Suprapubic skin (tissue), 4 donors: ENCODE measurements around the gene AMBRA1.

Experiments used
- CTCF ChIP-seq, 2 donors: fragments of 200-600 bp in 1 of 2; fragments of 450-650 bp in 1 of 2; sonication (generic) in 1 of 2; IDR thresholded peaks; one replicate each; pipeline ENCODE4 v1.5.1; 2016 to 2019; ENCODE audit warnings: antibody characterized with exemption in 2 of 2, mild to moderate bottlenecking in 1 of 2, moderate library complexity in 1 of 2
- EP300 ChIP-seq: sonication (generic); formaldehyde crosslinking; IDR thresholded peaks from one replicate; pipeline ENCODE4 v1.6.1; 2017; ENCODE audit warnings: antibody characterized with exemption
- POLR2AphosphoS5 ChIP-seq, 3 donors: sonication (generic); formaldehyde crosslinking; IDR thresholded peaks; one replicate each; pipeline ENCODE4 v1.6.1; 2017; ENCODE audit warnings: antibody characterized with exemption in 3 of 3

GRCh38 chr11:46527591-46528130 is 66.2 kb downstream of the AMBRA1 start:
- no peak for TF ChIP-seq CTCF (IDR thresholded peaks at IDR 0.05)
- TF ChIP-seq POLR2AphosphoS5 (IDR thresholded peaks at IDR 0.05): no peak
- TF ChIP-seq EP300: no peak
